GM18508 (cell line): ENCODE data around the gene OR51G1.
"Not testable (repeated sequence)": the region's sequence is repeated elsewhere in the genome, so short reads cannot be mapped to it uniquely, and the experiment has no call there.

ENCODE experiments used
- ATAC-seq: cut with Tn5 transposase; IDR thresholded peaks from one replicate; pipeline ENCODE4 v1.9.1; 2021; ENCODE audit warnings: moderate number of reproducible peaks; ENCODE audit not compliant: insufficient read depth, unreplicated experiment

The OR51G1 gene

DNA sequence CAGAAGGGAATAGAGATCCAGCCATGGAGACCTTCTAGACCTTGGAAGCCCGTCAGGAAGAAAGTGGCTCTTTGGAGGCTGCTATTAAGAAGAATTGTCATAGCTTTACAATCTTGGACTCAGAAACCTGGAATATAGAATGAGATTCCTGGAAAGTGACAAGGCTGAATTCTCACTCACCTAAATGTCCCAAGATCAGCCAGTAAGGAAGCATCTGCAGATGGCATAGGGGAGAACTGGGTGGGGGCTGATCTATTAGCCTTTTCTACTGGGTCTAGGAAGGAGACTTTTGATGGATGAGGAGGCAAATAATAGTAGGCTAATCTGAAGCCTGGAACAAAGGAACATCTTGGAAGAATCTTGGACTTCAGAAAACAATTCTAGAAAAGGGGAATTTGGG lies at the start of gene OR51G1:
OR51G1 (minus strand) TSS at position 101 of the 400 bp plus-strand sequence; CDS start at position 101, 0 bp downstream.
- ATAC-seq: no peak

DNA sequence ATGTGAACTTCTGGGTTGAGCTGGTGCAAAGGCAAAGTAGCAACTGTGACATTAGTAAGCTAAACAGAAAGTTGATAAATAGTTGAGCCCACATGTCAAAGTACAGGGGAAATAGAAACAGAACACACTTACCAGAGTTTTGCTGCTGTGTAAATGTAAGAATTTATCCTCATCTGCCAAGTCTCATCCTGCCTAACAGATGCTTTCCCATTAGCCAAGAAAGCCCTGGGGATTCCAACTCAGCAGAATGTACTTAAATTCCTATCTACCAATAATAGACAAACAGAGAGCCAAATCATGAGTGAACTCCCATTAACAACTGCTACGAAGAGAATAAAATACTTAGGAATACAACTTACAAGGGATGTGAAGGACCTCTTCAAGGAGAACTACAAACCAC lies 38.7 kb upstream of the OR51G1 start:
- ATAC-seq: no peak

- ATAC-seq: no peak
Observed at GRCh38 chr11:4960877-4961276, 36.7 kb upstream of the OR51G1 start.

DNA sequence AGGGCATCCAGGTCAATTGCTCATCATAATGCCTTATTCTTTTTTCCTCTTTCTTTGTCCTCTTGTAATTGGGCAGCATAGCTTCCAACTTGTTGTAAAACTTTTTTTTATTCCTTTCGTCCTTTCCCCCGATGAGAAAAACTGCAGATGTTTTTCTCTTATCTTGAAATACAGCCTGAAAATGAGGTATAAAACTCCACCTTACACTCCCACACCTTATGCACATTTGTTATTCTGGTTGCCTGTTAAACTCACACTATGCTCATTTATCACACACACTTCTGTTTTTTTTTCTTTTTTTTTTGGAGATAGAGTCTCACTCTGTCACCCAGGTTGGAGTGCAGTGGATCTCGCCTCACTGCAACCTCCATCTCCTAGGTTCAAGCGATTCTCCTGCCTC lies 33.3 kb upstream of the OR51G1 start:
- ATAC-seq: no peak

- ATAC-seq: not testable (repeated sequence)
Observed at GRCh38 chr11:4955613-4956012, 31.5 kb upstream of the OR51G1 start, which contains the start of gene OR51A2. Gene OR51A2, minus strand, starts transcription at chr11:4955713. Its CDS starts 0 bp downstream, at chr11:4955713.

- ATAC-seq: no peak
Observed at GRCh38 chr11:4947505-4947904, 23.4 kb upstream of the OR51G1 start, which contains the start of gene OR51A4. Gene OR51A4, minus strand, starts transcription at chr11:4947605. Its CDS starts 505 bp downstream, at chr11:4947100.

DNA sequence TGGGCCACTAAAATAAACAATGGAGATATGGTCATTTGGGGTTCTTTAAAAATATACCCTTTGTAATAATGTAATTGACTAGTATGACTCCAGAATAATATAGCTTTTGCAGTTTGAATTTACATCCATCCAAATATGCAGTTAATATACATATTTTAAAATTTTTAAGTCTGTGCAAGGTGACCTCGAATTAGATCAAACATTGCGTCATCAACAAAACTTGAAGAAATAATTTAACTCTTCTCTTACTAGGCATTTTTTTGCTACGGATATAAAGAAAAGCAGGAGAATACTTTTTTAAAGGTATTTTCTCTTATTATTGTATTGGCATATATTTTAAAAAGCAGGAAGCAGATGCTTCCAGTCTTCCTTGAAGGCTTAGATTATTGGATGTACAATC lies 12.6 kb upstream of the OR51G1 start:
- no peak for ATAC-seq

DNA sequence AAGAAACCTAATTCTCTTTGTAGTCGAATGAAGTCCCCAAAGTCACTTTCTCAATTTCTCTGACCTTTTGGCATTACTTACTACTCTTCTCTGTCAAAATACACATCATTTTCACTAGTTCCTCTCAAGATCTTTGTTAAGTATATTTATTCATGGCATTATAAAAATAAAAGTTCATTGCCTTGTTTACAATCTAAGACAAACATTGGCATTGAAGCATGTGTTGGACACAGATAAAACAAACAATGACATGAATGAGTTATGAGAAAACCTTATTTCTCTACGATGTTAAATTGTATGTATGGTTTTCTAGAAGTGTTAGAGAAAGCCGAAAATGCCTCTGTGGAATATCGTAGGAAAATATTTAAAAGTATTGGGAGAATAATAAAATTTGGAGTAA lies 8.6 kb upstream of the OR51G1 start:
- no peak for ATAC-seq

GRCh38 chr11:4926608-4927007 lies 2.5 kb upstream of the OR51G1 start:
- ATAC-seq: no peak

GRCh38 chr11:4922304-4922703 lies 1.8 kb downstream of the OR51G1 start:
- ATAC-seq: no peak

DNA sequence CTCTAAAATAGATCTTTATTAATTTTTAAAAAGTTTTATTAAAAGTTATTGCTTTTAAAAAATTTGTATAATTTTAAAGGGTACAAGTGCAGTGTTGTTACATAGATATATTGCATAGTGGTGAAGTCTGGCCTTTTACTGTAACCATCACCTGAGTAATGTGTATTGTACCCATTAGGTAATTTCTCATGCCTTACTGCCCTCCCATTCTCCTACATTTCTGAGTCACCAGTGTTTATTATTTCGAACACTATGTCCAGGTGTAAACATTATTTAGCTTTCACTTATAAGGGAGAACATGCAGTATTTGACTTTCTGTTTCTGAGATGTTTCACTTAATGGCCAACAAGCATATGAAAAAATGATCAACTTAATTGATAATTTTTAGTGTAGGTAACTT lies 2.3 kb downstream of the OR51G1 start:
- ATAC-seq: no peak

DNA sequence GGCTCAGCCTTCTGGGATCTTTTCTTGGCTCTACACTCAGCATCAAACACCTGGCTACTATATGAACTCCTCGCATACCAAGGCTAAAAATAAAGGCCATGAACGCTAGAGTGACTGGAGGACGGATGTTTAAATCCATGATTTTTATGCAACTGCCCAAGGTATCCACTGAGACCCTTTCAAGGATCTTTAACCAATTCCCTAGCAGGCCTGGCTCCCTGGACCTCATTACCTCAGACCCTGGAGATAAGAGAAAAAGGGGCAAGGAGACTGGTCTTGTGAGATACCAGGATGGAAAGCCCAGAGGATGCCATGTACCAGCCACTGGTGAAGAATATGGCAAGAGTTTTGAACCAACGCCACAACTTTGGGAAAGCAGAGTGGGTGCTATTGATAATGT lies 4.9 kb downstream of the OR51G1 start, which contains the start of gene OR51G2:
OR51G2 (minus strand) TSS at position 101 of the 400 bp plus-strand sequence. CDS start 3,687 bp downstream, outside the sequence.
- ATAC-seq: no peak

DNA sequence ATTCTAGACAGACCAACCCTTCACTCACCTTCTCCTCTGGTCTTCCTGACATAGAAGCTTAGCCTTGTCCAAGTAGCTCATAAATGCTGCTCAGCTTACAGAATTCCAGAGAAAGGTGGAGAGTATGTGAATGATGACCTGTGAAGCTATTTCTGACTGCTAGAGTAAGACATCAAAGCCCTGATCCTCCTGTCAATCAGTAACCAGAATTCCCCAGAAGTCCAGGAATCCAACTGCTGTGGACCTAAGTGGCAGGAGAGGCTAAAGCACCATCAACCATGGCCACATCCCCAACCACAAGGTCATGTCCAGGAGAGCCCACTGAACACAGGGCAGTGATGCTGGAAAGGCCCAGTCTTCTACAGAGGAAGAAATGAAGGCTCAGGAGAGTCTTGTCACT lies 7.6 kb downstream of the OR51G1 start:
- ATAC-seq: no peak

DNA sequence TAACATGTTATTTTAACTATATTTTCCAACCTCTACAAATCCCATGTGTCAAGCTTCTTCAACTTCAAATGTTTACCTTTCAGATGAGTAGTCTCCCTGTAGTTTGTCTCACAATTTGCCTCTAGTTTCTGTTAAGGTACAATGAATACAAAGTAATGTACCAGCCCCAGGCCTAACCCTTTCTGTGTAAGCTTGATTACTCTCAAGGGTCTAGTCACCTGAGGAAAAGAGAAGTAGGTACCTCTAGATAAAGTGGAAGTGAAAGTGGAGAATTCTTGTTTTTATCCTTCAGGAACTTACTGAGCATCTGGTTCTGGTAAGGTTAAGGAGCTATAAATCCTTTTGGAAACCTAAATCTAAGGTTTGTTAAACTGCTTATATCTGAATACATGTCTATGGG lies 20.7 kb downstream of the OR51G1 start, which contains the start of gene OR51A7:
OR51A7 (plus strand) TSS at position 300 of the 400 bp plus-strand sequence. CDS start 3,587 bp downstream, outside the sequence.
- no peak for ATAC-seq

DNA sequence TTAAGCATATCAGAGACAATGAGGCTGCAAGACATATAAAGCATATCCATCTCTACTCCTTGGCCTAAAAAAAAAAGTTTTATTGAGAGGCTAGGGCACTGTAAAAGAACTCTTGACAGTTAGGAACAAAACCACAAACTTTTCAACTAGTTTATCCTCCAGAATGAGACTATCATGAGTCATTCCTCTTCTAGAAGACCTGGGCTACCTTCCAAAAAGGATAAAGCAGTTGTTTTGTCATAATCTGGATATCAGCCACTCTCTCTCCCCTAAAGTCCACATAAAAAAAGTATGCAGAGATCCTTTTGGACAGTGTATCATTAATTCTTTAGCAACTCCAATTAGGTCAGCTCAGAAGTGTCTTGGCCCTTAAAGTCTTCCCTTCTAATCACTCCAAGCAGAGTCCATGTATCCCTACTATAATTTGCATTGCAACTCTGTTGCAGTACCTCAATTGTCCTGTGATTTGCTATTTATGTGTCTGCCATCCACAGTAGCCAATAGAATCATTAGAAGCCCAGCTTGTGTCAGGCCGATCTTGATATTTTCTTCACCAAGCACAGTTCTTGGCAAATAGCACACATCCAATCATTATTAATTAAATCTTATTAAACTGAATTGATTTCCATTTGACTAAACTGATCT lies 32.0 kb downstream of the OR51G1 start:
- ATAC-seq: no peak

- ATAC-seq: no peak
Observed at GRCh38 chr11:4890279-4890678, 33.9 kb downstream of the OR51G1 start.

- ATAC-seq: no peak
Observed at GRCh38 chr11:4887591-4887990, 36.5 kb downstream of the OR51G1 start.

DNA sequence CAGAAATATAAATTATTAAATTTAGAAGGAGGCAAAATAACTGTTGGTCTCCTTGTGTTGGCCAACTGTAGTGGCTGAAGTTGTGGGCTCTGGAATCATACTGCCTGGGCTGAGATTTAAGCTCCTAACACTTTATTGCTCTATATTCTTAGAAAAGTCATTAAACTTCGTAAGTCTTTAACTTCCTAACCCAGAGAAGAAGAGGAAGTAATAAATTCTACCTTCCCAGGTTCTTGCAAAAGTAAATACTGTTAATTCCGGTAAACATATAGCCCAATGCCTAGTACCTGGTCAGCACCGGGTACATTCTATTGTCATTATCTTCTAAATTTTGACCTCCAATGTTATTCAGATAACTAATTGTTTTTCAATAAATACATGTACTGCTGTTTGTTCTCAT lies 38.0 kb downstream of the OR51G1 start:
- no peak for ATAC-seq

DNA sequence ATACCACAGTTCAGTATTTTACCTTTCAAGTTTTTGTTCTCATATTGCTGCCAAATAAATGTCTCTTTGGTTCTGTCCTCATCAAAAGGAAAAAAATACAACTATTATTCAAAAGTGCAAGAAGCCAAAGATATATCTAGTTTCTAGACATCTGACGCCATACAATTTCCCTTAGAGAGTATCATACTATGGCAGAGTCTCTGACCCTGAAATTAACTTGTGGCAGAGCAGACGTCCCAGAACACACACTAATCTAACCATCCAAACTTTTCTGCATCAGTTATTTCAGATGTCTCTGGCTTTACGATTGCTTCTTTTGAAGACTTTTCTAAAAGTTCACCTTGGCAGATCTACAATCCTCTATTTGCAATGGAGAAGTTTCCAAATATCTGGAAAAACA lies 39.8 kb downstream of the OR51G1 start:
- no peak for ATAC-seq

DNA sequence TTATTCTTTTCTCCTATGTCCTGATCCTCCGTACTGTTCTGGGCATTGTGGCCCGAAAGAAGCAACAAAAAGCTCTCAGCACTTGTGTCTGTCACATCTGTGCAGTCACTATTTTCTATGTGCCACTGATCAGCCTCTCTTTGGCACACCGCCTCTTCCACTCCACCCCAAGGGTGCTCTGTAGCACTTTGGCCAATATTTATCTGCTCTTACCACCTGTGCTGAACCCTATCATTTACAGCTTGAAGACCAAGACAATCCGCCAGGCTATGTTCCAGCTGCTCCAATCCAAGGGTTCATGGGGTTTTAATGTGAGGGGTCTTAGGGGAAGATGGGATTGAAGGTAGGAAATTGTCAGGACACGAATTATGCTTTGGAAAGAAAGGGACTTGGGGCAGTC lies 41.6 kb downstream of the OR51G1 start:
- ATAC-seq: no peak

DNA sequence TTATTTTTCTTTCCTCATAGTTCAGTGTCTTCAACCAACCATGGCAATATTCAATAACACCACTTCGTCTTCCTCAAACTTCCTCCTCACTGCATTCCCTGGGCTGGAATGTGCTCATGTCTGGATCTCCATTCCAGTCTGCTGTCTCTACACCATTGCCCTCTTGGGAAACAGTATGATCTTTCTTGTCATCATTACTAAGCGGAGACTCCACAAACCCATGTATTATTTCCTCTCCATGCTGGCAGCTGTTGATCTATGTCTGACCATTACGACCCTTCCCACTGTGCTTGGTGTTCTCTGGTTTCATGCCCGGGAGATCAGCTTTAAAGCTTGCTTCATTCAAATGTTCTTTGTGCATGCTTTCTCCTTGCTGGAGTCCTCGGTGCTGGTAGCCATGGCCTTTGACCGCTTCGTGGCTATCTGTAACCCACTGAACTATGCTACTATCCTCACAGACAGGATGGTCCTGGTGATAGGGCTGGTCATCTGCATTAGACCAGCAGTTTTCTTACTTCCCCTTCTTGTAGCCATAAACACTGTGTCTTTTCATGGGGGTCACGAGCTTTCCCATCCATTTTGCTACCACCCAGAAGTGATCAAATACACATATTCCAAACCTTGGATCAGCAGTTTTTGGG lies 42.2 kb downstream of the OR51G1 start, which contains the start of gene OR51T1:
OR51T1 (plus strand) TSS at position 41 of the 641 bp plus-strand sequence; CDS start at position 41, 0 bp downstream.
- ATAC-seq: no peak
